NCI-H82 treated with DMSO at 0.1 percent for 48 hours (cell line): ENCODE data around the gene ZSCAN18.

Source experiments
- DNase-seq: peaks from one replicate; lab custom pipeline; 2025; ENCODE audit not compliant: unreplicated experiment; lab: John Stamatoyannopoulos, UW

The ZSCAN18 gene

DNA sequence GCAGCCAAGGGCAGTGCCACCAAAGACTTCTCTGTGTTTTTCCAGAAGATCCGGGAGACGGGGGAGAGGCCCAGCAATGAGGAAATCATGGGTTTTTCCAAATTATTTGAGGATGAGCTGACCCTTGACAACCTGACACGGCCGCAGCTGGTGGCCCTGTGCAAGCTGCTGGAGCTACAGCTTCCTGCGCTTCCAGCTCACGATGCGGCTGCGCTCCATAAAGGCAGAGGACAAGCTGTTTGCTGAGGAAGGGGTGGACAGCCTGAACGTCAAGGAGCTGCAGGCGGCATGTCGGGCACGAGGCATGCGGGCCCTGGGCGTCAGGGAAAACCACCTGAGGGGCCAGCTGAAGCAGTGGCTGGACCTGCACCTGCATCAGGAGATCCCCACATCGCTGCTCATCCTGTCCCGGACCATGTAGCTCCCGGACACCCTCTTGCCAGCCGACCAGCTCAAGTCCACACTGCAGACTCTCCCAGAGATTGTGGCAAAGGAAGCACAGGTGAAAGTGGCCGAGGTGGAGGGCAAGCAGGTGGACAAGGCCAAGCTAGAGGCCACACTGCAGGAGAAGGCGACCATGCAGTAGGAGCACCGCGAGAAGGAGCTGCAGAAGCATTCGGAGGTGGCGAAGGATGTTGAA, 52.5 kb downstream of the ZSCAN18 start:
- no peak for DNase-seq

DNA sequence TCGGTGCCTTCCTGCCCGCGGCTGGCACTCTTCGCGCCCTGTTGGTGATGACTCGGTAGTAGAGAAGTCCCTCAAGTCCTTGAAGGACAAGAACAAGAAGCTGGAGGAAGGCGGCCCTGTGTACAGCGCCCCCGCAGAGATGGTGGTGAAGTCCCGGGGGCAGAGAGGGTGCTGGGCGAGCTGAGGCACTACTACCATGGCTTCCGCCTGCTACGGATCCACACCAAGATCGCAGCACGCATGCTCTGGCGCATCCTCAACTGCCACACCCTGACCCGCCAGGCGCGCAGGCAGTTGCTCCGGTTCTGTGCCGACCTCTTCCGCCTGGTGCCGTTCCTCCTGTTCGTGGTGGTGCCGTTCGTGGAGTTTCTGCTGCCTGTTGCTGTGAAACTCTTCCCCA, 53.1 kb downstream of the ZSCAN18 start:
- DNase-seq = no peak

DNA sequence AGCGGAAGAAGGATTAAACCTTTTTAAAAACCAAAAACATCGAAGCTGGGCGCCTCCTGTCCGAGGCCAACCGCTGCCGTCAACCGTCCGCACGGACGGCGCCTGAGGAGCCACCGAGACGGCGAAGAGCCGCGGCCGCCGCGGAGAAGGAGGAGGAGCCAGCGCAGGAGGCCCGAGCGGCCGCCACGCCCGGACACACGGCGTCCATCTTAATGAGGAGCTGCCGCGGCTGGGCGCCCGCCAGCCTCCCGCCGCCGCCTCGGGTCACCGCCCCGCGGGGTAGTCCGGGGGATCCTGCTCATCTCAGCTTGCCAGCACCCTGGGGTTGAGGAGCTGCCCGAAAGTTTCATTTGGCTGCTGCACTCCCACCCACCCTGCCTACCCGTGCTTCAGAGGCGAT, 53.6 kb downstream of the ZSCAN18 start:
- no peak for DNase-seq

- no peak for DNase-seq
Measured at GRCh38 chr19:58042495-58043340, 55.3 kb downstream of the ZSCAN18 start.

GRCh38 chr19:58040751-58041525, 57.1 kb downstream of the ZSCAN18 start:
- no peak for DNase-seq

DNA sequence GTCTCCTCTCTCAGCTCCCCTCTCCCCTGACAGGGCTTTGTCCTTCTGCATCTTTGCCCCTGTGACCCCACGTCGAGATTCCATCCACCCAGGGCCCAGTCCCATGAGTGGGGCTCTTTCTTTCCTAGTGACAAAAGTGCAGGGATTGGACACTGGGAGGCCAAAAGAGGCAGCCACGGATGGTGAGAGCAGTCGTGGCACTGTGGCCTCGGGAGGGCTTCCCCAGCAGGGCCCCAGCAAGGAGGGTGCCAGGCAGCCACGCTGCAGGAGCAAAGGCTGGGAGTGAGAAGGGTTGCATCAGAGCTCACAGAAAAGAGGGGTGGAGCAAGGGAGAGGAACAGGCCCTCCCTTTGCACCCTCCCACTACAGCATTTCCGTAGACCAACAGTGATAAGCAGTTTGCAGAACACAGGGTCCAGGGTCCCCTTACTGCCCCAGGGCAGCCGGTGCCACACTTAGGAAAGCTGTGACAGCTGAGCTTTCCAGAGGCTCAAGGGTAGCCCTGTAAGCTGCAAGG, 59.3 kb downstream of the ZSCAN18 start:
- no peak for DNase-seq

DNA sequence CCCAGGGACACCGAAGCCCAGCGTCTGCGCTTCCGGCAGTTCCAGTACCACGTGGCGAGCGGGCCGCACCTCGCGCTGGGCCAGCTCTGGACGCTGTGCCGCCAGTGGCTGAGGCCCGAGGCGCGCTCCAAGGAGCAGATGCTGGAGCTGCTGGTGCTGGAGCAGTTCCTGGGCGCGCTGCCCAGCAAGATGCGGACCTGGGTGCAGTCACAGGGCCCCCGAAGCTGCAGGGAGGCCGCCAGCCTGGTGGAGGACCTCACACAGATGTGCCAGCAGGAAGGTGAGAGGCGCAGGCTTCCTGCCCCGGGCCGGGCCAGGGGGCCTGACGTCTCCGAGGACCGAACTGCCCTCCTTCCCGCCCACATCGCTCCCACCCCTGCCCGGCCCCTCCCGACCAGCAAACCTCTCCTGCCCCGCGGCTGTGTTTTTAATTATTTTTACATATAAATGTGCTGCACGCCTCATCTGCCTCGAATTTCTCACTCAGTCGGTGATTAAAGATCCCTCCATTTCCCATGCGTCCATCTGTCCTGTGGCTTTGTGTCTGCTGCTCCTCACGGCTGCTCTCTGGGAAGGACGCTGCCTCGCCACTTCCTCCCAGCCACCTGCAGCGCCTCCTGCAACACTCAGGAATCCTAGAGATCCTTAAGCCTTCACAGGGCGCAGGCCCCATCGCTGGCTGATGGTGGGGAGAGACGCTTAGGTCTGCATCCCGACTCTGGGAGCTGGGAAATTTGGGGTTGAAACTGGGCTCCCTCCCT, 59.9 kb downstream of the ZSCAN18 start:
- no peak for DNase-seq

GRCh38 chr19:58035863-58036262, 62.2 kb downstream of the ZSCAN18 start:
- no peak for DNase-seq

DNA sequence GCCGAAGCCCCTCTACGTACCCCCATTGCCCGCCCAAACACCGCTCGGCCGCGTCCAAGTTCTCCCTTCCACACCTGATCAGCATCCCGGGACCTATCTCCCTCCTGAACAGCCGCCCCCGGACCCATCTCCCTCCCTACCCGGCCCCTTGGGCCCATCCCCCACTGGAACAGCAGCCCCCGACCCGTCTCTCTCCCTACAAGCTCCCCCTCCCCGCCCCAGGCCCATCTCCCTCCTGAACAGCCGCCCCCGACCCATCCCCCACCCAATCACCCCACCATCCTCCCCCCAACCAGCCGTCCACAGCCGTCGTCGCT, 63.6 kb downstream of the ZSCAN18 start:
- DNase-seq = no peak
